ENCODE data around the gene DNAH12. TPM values are rescaled to one million over a fixed set of nuclear protein-coding genes. Genes with fewer than 3 reads are reported as not detected.

The DNAH12 gene
- total and polyA plus RNA-seq, 9 of the 15 experiments (the other 6 are each of a cell fraction or from before 2014, with no cell fraction given) = 0.01 to 0.04 (median 0.01) TPM; not detected in 5

- WGBS (ENCODE audit: insufficient coverage, low coverage, missing lambda C conversion rate) = 100% methylated on average over 1 of the region's 1 CpG
- H2AFZ ChIP-seq (ENCODE audit: low read depth, low read length) = no peak overlapping the region
- FAIRE-seq = no peak
- H3K36me3 ChIP-seq (ENCODE audit: control insufficient read depth, insufficient read depth, low read length) = peaks cover 43% of the 10 kb centered on the region
- no peak overlapping the region for H3K27ac ChIP-seq (ENCODE audit: extremely low read depth, low read depth, low read length)
- TF ChIP-seq EWSR1 (IDR thresholded peaks at IDR 0.05; ENCODE audit: borderline replicate concordance, low read depth, partially characterized antibody) = no peak
- no peak for TF ChIP-seq KLF10 (CRISPR knock-in tag; IDR thresholded peaks at IDR 0.05)
- TF ChIP-seq SUPT5H (IDR thresholded peaks at IDR 0.05) = no peak
- no peak for TF ChIP-seq ZNF75A (CRISPR knock-in tag; IDR thresholded peaks at IDR 0.05)
- TF ChIP-seq PHF20 (IDR thresholded peaks at IDR 0.05; ENCODE audit: partially characterized antibody) = no peak
- no peak for TF ChIP-seq ZNF766 (CRISPR knock-in tag; conservative IDR thresholded peaks at IDR 0.05)
- TF ChIP-seq BMI1 (IDR thresholded peaks at IDR 0.05; ENCODE audit: low read length) = no peak
- no peak for TF ChIP-seq POLR2A (conservative IDR thresholded peaks at IDR 0.05)
- no peak for TF ChIP-seq ELF2 (CRISPR knock-in tag; IDR thresholded peaks at IDR 0.05)
- no peak for TF ChIP-seq ZNF174 (CRISPR knock-in tag; IDR thresholded peaks at IDR 0.05)
- no peak for TF ChIP-seq NFXL1 (CRISPR knock-in tag; IDR thresholded peaks at IDR 0.05)
- no peak for TF ChIP-seq ASH1L (IDR thresholded peaks at IDR 0.05; ENCODE audit: borderline replicate concordance, low read depth, partially characterized antibody)
- no peak for TF ChIP-seq SMARCA4 (IDR thresholded peaks at IDR 0.05)
- no peak for TF ChIP-seq PHB (CRISPR knock-in tag; IDR thresholded peaks at IDR 0.05)
- no peak for TF ChIP-seq CREB3L1 (IDR thresholded peaks at IDR 0.05; ENCODE audit: borderline replicate concordance, low read depth)
- no peak for TF ChIP-seq TSHZ1 (CRISPR knock-in tag; IDR thresholded peaks at IDR 0.05)
- TF ChIP-seq MCM2 (IDR thresholded peaks at IDR 0.05; ENCODE audit: low read depth) = no peak
- TF ChIP-seq U2AF1 (optimal IDR thresholded peaks at IDR 0.05; ENCODE audit: low read depth, low read length) = no peak
- in situ Hi-C loops (cut with MboI) = no loop called here
- intact Hi-C loops (cut with micrococcal nuclease) = no loop called here
- H3K79me2 ChIP-seq (ENCODE audit: control insufficient read depth, insufficient read depth, low read length) = peaks cover 52% of the 10 kb centered on the region
- H3K27me3 ChIP-seq (ENCODE audit: control insufficient read depth in 2 of 2, insufficient read depth in 2 of 2, low read length in 2 of 2) = no peaks in the 10 kb centered on the region
- no peaks in the 10 kb centered on the region for H3K9me1 ChIP-seq (ENCODE audit: control insufficient read depth, insufficient read depth, low read length)
- ChIA-PET CTCF (ENCODE audit: low intra/inter-chr PET ratio) (no interaction called here), POLR2A (interaction anchor here (0.9 kb wide), 1 partner anchor 35 kb away, joined by 3 read pairs; no protein-coding TSS in a partner anchor)
- H3K4me1 ChIP-seq (replicated peaks in 1 of 2; ENCODE audit: control insufficient read depth in 2 of 2, insufficient read depth in 2 of 2, low read length in 2 of 2) = peaks cover 10 to 26% of the 10 kb centered on the region in 2 experiments; a peak in 4 of 5 replicates
- H4K20me1 ChIP-seq (replicated peaks; ENCODE audit: control insufficient read depth, insufficient read depth, low read length) = 0 out of 2 replicates have a peak, but pooled peaks cover 6% of the 10 kb centered on the region
- TSS peak; percentile 15 for BruUV-seq (replicated peaks)
- H3K4me3 ChIP-seq = no peak overlapping the region; the same call in 1 of the 2 replicates
- H3K9ac ChIP-seq (ENCODE audit: insufficient read depth in 1 of 2, low read depth in 2 of 2, low read length in 2 of 2) = no peak overlapping the region; a peak in 1 of 4 replicates
- peak overlapping the region; percentile 41; the same call in 1 of the 2 replicates for H3K4me2 ChIP-seq (ENCODE audit: insufficient read depth, low read length)
- no peak for DNase-seq (ENCODE audit: extremely low read depth in 1 of 4, low spot score in 3 of 4)
- ATAC-seq = no peak
- peaks cover 6% of the 10 kb centered on the region for H3K9me3 ChIP-seq (replicated peaks; ENCODE audit: control insufficient read depth, insufficient read depth, low read depth, low read length)
Observed at GRCh38 chr3:57559526-57559925, 15.4 kb upstream of the DNAH12 start.
